HT-29 (cell line): ENCODE data around the gene CGNL1. TPM values are rescaled to one million over a fixed set of nuclear protein-coding genes. Genes with fewer than 3 reads are reported as not detected.

ENCODE experiments used
- DNase-seq: peaks from one replicate; pipeline ENCODE4 v3.0.0-alpha.2; 2015; ENCODE audit warnings: low spot score
- total RNA-seq: library from RNA; depleted of rRNA; stranded (reverse); fragments of >200 nt; shearing (Covaris generic); gene quantifications from 2 replicates; pipeline ENCODE4 v1.2.3, GENCODE V29; 2014

CGNL1 gene
- total RNA-seq, 1 experiment from 2014 or later: 0.36 TPM

- peak; percentile 29 for DNase-seq
Measured at GRCh38 chr15:57566834-57567233, 190.5 kb downstream of the CGNL1 start.

GRCh38 chr15:57567891-57568290, 191.6 kb downstream of the CGNL1 start:
- DNase-seq: no peak

GRCh38 chr15:57568299-57568698, 192.0 kb downstream of the CGNL1 start:
- no peak for DNase-seq

GRCh38 chr15:57570340-57570739, 194.0 kb downstream of the CGNL1 start:
- no peak for DNase-seq

GRCh38 chr15:57570994-57571393, 194.7 kb downstream of the CGNL1 start:
- no peak for DNase-seq

- no peak for DNase-seq
Measured at GRCh38 chr15:57571725-57572124, 195.4 kb downstream of the CGNL1 start.

- DNase-seq: no peak
Measured at GRCh38 chr15:57572468-57572867, 196.2 kb downstream of the CGNL1 start.

- DNase-seq: no peak
Measured at GRCh38 chr15:57573151-57573550, 196.8 kb downstream of the CGNL1 start.

- no peak for DNase-seq
Measured at GRCh38 chr15:57575363-57575762, 199.1 kb downstream of the CGNL1 start.

- no peak for DNase-seq
Measured at GRCh38 chr15:57578288-57578900, 202.1 kb downstream of the CGNL1 start.

GRCh38 chr15:57580428-57580827, 204.1 kb downstream of the CGNL1 start:
- DNase-seq: no peak

GRCh38 chr15:57580866-57581265, 204.6 kb downstream of the CGNL1 start:
- DNase-seq: no peak

- DNase-seq: no peak
Measured at GRCh38 chr15:57582090-57582489, 205.8 kb downstream of the CGNL1 start.

- DNase-seq: no peak
Measured at GRCh38 chr15:57583282-57583681, 207.0 kb downstream of the CGNL1 start.

- no peak for DNase-seq
Measured at GRCh38 chr15:57583720-57584119, 207.4 kb downstream of the CGNL1 start.

- DNase-seq: no peak
Measured at GRCh38 chr15:57586661-57587424, 210.5 kb downstream of the CGNL1 start.

- DNase-seq: no peak
Measured at GRCh38 chr15:57589281-57589680, 213.0 kb downstream of the CGNL1 start.

GRCh38 chr15:57589754-57590153, 213.4 kb downstream of the CGNL1 start:
- DNase-seq: no peak

- peak; percentile 58 for DNase-seq
Measured at GRCh38 chr15:57591237-57591821, 215.0 kb downstream of the CGNL1 start.

- peak; percentile 84 for DNase-seq
Measured at GRCh38 chr15:57591822-57592367, 215.6 kb downstream of the CGNL1 start, which contains the start of gene MYZAP. Gene MYZAP, plus strand, starts transcription at chr15:57591904. Its CDS starts 131 bp downstream, at chr15:57592035.

- DNase-seq: no peak
Measured at GRCh38 chr15:57592426-57592825, 216.1 kb downstream of the CGNL1 start.

- no peak for DNase-seq
Measured at GRCh38 chr15:57592836-57593420, 216.6 kb downstream of the CGNL1 start.
